PC-9 (cell line): ENCODE data around the gene JAG2. TPM values are rescaled to one million over a fixed set of nuclear protein-coding genes. Genes with fewer than 3 reads are reported as not detected.

Experiments
- BruUV-seq: library from RNA; stranded (reverse); fragments of 400-500 nt; replicated peaks from 2 replicates; lab custom pipeline; 2021; lab: Mats Ljungman, UMichigan
- CTCF ChIA-PET: fragments of 300-600 bp; sonication (Branson Sonifier 250); formaldehyde crosslinking; loops from one replicate; lab custom pipeline; 2022; ENCODE audit warnings: antibody characterized with exemption; lab: Charles Lee
- POLR2A ChIA-PET: fragments of 300-600 bp; sonication (Branson Sonifier 250); formaldehyde crosslinking; loops from one replicate; lab custom pipeline; 2022; ENCODE audit warnings: antibody characterized with exemption; ENCODE audit not compliant: unreplicated experiment; lab: Charles Lee
- DNase-seq, 2 experiments: peaks; one replicate each; pipeline versions ENCODE4 v3.0.0 to v3.0.0-alpha.2; 2015 to 2022; ENCODE audit warnings: mixed read lengths in 1 of 2
- H2AFZ ChIP-seq: fragments of 200-600 bp; sonication (generic); 2 replicates; pipeline ENCODE4 v1.8.1; 2017; ENCODE audit warnings: antibody characterized with exemption
- H3F3A ChIP-seq: fragments of 200-600 bp; sonication (generic); 2 replicates; pipeline ENCODE4 v1.8.1; 2017; ENCODE audit warnings: antibody characterized with exemption, mild to moderate bottlenecking, low read depth; ENCODE audit not compliant: insufficient read depth
- H3K27ac ChIP-seq: fragments of 200-600 bp; sonication (generic); 2 replicates; pipeline ENCODE4 v1.6.1; 2016; ENCODE audit warnings: mixed run types
- H3K27me3 ChIP-seq: fragments of 200-600 bp; sonication (generic); 2 replicates; pipeline ENCODE4 v1.6.1; 2016; ENCODE audit warnings: low read depth, mixed run types; ENCODE audit not compliant: insufficient read depth
- H3K36me3 ChIP-seq: fragments of 200-600 bp; sonication (generic); 2 replicates; pipeline ENCODE4 v1.6.1; 2016; ENCODE audit warnings: low read depth, mixed run types
- H3K4me1 ChIP-seq: fragments of 200-600 bp; sonication (generic); replicated peaks from 2 replicates; pipeline ENCODE4 v1.6.1; 2016; ENCODE audit warnings: mixed run types; ENCODE audit not compliant: insufficient read depth
- H3K4me2 ChIP-seq: fragments of 200-600 bp; sonication (generic); 2 replicates; pipeline ENCODE4 v1.6.1; 2017; ENCODE audit warnings: mixed run types
- H3K4me3 ChIP-seq: fragments of 200-600 bp; sonication (generic); 2 replicates; pipeline ENCODE4 v1.6.1; 2016; ENCODE audit warnings: mixed run types
- H3K79me2 ChIP-seq: fragments of 200-600 bp; sonication (generic); 2 replicates; pipeline ENCODE4 v1.6.1; 2017; ENCODE audit warnings: low read depth, mixed run types
- H3K9me2 ChIP-seq: fragments of 200-600 bp; sonication (generic); 2 replicates; pipeline ENCODE4 v1.8.1; 2017; ENCODE audit warnings: mild to moderate bottlenecking; ENCODE audit not compliant: insufficient read depth
- H3K9me3 ChIP-seq: fragments of 200-600 bp; sonication (generic); 2 replicates; pipeline ENCODE4 v1.8.1; 2016; ENCODE audit warnings: low read depth; ENCODE audit not compliant: insufficient read depth
- H4K20me1 ChIP-seq: fragments of 200-600 bp; sonication (generic); 2 replicates; pipeline ENCODE4 v1.8.1; 2017; ENCODE audit not compliant: insufficient read depth
- CTCF ChIP-seq: fragments of 200-600 bp; sonication (generic); conservative IDR thresholded peaks from 2 replicates; pipeline ENCODE4 v1.6.1; 2017; ENCODE audit warnings: mixed run types, antibody characterized with exemption, mild to moderate bottlenecking, moderate library complexity
- EZH2 ChIP-seq: fragments of 200-600 bp; sonication (generic); IDR thresholded peaks from 2 replicates; pipeline ENCODE4 v1.8.0; 2017; ENCODE audit warnings: antibody characterized with exemption, low read depth
- intact Hi-C: fragments of 100-400 bp; cut with micrococcal nuclease; formaldehyde crosslinking; loops from one replicate; pipeline ENCODE4 v1.10.0; 2022; ENCODE audit not compliant: unreplicated experiment
- total RNA-seq: library from RNA; stranded (reverse); gene quantifications from 2 replicates; pipeline ENCODE4 v1.2.3, GENCODE V29; 2021

JAG2 gene
- total RNA-seq, 1 experiment from 2014 or later, result 17.8 TPM

GRCh38 chr14:105201925-105202513, 33.4 kb upstream of the JAG2 start:
- Histone ChIP-seq H2AFZ (no peak overlapping the region), H3K4me1 (peaks cover 29% of the 10 kb centered on the region), H3K36me3 (no peaks in the 10 kb centered on the region), H4K20me1 (no peaks in the 10 kb centered on the region; the same call in 1 of the 2 replicates), H3K27ac (no peak overlapping the region), H3K27me3 (peaks cover 6% of the 10 kb centered on the region; the same call in 1 of the 2 replicates), H3K4me2 (no peak overlapping the region), H3K9me3 (no peaks in the 10 kb centered on the region), H3K79me2 (no peaks in the 10 kb centered on the region), H3K4me3 (no peak overlapping the region), H3F3A (0 out of 2 replicates have a peak, but pooled peaks cover 6% of the 10 kb centered on the region), H3K9me2 (no peaks in the 10 kb centered on the region)
- BruUV-seq, result no TSS peak
- TF ChIP-seq EZH2, result no peak
- TF ChIP-seq CTCF, result no peak
- ChIA-PET POLR2A (no interaction called here), CTCF (no interaction called here)
- no peak for DNase-seq
- intact Hi-C loops, result loop anchor here (2.0 to 5.0 kb wide), 3 partner anchors 79 to 230 kb away; no protein-coding TSS in a partner anchor

GRCh38 chr14:105201156-105201924, 32.8 kb upstream of the JAG2 start:
- H4K20me1 ChIP-seq, result no peaks in the 10 kb centered on the region; the same call in 1 of the 2 replicates
- POLR2A ChIA-PET, result interaction anchor here (0.6 kb wide), 1 partner anchor 10 kb away, joined by 3 read pairs; no protein-coding TSS in a partner anchor
- no peaks in the 10 kb centered on the region for H3K36me3 ChIP-seq
- CTCF ChIA-PET, result no interaction called here
- TF ChIP-seq EZH2 (no peak), CTCF (peak; percentile 34)
- H3K27ac ChIP-seq, result no peak overlapping the region
- H3K4me2 ChIP-seq, result no peak overlapping the region
- H3K4me3 ChIP-seq, result no peak overlapping the region
- H3K9me2 ChIP-seq, result no peaks in the 10 kb centered on the region
- no peak overlapping the region for H2AFZ ChIP-seq
- peaks cover 31% of the 10 kb centered on the region for H3K4me1 ChIP-seq
- DNase-seq, result no peak
- no TSS peak for BruUV-seq
- intact Hi-C loops, result loop anchor here (5.0 kb wide), 2 partner anchors 151 to 229 kb away; no protein-coding TSS in a partner anchor
- 0 out of 2 replicates have a peak, but pooled peaks cover 6% of the 10 kb centered on the region for H3F3A ChIP-seq
- no peaks in the 10 kb centered on the region for H3K79me2 ChIP-seq
- H3K27me3 ChIP-seq, result peaks cover 13% of the 10 kb centered on the region; the same call in 1 of the 2 replicates
- H3K9me3 ChIP-seq, result no peaks in the 10 kb centered on the region

GRCh38 chr14:105200641-105201040, 32.1 kb upstream of the JAG2 start:
- no peaks in the 10 kb centered on the region; the same call in 1 of the 2 replicates for H4K20me1 ChIP-seq
- TF ChIP-seq CTCF (no peak), EZH2 (no peak)
- H3K36me3 ChIP-seq, result no peaks in the 10 kb centered on the region
- H3K9me3 ChIP-seq, result no peaks in the 10 kb centered on the region
- no peak overlapping the region for H3K4me3 ChIP-seq
- ChIA-PET POLR2A (no interaction called here), CTCF (no interaction called here)
- intact Hi-C loops, result loop anchor here (5.0 kb wide), 2 partner anchors 152 to 228 kb away; no protein-coding TSS in a partner anchor
- H2AFZ ChIP-seq, result no peak overlapping the region
- H3F3A ChIP-seq, result 0 out of 2 replicates have a peak, but pooled peaks cover 2% of the 10 kb centered on the region
- H3K79me2 ChIP-seq, result no peaks in the 10 kb centered on the region
- no peak overlapping the region for H3K27ac ChIP-seq
- H3K4me2 ChIP-seq, result no peak overlapping the region
- BruUV-seq, result no TSS peak
- peaks cover 18% of the 10 kb centered on the region; the same call in 1 of the 2 replicates for H3K27me3 ChIP-seq
- peaks cover 31% of the 10 kb centered on the region for H3K4me1 ChIP-seq
- no peak for DNase-seq
- H3K9me2 ChIP-seq, result no peaks in the 10 kb centered on the region
